GM12874 (cell line): ENCODE results near the gene FMO3.

Source experiments
- TF ChIP-seq, protein P1 (sequence below): IDR thresholded peaks from 2 replicates; pipeline ENCODE4 v1.5.1; 2011; ENCODE audit warnings: low read depth, mild to moderate bottlenecking, control low read depth, low read length, moderate library complexity; ENCODE audit not compliant: insufficient read depth

The FMO3 gene

DNA sequence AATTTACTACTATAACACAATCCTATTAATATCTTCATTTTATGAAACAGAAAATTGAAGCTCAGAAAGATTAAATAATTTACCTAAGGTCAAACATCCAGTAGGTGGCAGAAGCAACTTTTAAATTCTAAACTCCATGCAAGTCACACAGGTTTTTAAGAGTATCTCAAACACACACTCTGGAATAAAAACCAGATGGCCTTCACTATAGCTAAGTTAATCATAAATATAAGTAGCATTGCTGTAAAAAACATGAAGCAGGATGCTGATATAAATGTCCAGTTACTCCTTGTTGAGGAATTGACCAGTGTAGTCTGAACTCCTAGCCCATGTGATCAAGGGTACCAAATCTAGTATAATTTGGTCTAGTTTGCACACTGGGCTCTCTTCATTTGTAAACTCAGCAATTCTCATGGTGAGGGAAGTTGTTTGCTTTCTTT is 9.4 kb upstream of the FMO3 start:
- TF ChIP-seq, protein P1, sequence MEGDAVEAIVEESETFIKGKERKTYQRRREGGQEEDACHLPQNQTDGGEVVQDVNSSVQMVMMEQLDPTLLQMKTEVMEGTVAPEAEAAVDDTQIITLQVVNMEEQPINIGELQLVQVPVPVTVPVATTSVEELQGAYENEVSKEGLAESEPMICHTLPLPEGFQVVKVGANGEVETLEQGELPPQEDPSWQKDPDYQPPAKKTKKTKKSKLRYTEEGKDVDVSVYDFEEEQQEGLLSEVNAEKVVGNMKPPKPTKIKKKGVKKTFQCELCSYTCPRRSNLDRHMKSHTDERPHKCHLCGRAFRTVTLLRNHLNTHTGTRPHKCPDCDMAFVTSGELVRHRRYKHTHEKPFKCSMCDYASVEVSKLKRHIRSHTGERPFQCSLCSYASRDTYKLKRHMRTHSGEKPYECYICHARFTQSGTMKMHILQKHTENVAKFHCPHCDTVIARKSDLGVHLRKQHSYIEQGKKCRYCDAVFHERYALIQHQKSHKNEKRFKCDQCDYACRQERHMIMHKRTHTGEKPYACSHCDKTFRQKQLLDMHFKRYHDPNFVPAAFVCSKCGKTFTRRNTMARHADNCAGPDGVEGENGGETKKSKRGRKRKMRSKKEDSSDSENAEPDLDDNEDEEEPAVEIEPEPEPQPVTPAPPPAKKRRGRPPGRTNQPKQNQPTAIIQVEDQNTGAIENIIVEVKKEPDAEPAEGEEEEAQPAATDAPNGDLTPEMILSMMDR = no peak

DNA sequence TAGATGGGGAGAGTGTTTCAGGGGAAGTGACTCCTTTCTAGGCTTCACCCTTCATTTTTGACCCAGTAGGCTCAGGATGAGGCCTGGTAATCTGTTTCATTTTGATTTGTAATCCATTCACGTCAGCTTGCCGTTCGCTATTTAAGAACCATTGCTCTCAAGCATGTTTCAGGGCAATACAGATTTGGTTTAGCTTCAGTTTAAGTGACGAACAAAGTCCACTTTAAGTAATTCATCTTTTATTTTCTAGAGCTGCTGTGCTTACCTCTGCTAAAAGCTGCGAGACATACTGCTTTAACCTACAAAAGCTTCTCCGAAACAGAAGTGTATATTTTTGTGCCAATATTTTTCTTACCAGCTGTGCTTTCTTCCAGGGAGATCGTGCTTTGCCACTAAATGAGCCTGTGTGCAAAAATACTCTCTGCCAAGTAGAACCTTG is 8.9 kb upstream of the FMO3 start:
- TF ChIP-seq, protein P1 = no peak

DNA sequence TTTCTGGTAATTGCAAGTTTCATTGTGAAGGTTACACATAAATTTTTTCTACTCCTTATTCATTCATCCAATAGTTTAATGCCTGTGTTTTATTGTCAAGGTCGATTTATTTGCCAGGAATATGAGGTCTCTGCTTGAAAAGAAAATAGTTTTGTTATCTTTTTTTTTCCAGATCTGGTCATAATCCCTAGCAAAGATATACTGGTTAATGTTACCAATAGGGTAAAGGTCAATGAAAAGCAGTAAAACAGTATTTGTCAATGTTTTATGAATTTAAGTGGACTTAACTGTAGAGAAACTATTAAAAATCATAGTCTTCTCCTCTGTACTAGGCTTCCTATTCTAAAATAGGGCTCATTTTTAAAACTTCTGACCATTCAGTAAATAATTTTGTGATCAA is 8.1 kb upstream of the FMO3 start:
- TF ChIP-seq, protein P1 = no peak

DNA sequence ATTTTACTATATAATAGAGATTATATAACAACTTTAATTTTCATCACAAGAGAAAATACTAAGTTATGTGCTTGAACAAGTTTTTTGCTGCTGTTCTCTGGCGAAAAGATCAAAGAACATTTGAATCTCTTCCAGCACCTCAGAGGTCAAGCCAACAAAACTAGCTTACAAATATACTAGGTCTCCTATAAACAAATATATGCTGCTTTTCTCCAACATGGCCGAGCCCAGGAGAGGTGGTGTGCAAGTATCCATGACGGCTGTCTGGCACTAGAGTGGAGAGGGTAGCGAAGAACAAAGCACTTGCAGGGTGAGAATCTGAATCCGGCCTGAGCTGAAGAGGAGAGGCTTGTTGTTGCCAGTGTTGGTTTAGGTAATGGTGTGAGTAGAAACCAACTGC is 7.5 kb upstream of the FMO3 start:
- TF ChIP-seq, protein P1 = no peak

DNA sequence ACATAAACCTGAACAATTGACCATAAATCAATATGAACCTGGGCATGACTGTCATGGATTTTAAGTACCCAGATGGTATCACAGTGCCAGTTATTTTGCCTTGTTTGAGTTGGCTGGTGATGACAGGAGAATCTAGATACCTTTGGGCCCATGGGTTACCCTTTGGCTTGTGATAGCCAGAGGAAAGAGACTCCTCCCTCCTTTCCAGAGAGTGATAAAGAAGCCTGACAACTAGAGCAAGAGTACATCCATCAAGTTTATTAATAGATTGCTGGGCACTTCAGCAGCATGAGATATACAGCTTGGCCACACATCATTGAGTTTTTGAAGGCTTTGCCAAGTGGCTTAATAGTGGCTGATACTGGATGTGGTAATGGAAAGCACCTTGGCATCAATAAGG is 6.6 kb upstream of the FMO3 start:
- TF ChIP-seq, protein P1 = no peak

DNA sequence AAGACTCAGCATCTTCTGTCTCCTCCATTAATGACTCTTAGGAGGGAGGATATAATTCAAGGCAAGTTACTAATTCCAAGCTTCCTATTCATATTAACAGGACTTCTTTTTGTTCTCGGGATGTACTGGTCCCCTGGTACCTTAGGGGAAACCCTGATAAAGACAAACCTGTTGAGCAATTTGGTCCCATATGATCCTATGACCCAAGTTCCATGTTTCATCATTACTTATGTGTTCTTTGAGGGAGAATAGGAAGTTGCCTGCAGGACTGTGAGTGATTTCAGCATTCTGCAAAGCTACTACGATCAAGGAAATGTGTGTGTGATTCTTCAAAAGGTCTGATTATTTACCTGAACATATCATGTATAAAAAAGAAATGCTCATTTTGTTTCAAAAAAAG is 5.8 kb upstream of the FMO3 start:
- TF ChIP-seq, protein P1 = no peak

DNA sequence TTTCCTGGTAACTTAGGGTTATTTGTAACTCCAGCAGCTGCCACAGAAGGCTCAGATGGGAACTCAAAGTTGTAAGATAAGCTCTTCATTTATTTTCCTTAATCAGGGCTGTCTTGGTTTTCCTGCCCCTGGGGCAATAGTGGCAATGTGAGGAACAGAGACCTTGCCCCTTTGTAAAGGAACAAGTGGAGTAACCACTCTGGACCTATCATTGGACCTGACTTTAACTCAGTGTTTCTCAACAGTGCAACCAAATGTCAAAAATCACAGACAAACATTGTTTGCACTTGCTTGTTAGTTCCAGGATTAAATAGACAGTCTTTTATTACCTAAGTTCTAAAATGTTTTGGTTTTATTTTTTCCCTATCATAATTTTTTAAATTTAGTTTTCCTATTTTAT is 2.8 kb upstream of the FMO3 start:
- TF ChIP-seq, protein P1 = no peak

DNA sequence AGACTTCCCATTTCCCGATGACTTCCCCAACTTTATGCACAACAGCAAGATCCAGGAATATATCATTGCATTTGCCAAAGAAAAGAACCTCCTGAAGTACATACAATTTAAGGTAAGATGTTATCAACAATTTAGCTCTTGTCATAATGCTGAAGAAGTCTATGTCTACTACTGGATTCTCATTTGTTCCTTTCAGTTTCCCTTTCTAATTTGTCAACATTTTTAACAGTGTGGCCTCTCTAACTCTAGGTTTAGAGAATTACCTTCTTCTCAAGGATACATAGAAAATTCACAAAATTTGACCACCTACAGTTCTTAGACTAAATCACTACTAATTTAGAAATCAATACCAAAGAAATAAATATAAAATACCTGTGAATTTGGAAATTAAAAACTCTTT is 13.2 kb downstream of the FMO3 start:
- TF ChIP-seq, protein P1 = no peak
